CD4-positive, alpha-beta memory T cell (primary cell): ENCODE results near the gene STEAP4. TPM values are rescaled to one million over a fixed set of nuclear protein-coding genes. Genes with fewer than 3 reads are reported as not detected.

Experiments
- CTCF ChIA-PET: fragments of 350-600 bp; sonication (Branson Sonifier 250); formaldehyde crosslinking; loops from one replicate; lab custom pipeline; 2021; ENCODE audit warnings: inconsistent platforms; ENCODE audit not compliant: partially characterized antibody; lab: Charles Lee
- POLR2A ChIA-PET: fragments of 350-600 bp; sonication (Branson Sonifier 250); formaldehyde crosslinking; loops from one replicate; lab custom pipeline; 2021; ENCODE audit not compliant: partially characterized antibody; lab: Charles Lee
- DNase-seq, 5 donors: peaks; one replicate each; pipeline versions ENCODE4 v3.0.0 to v3.0.0-alpha.2; 2020 to 2022; ENCODE audit warnings: mixed read lengths in 1 of 5
- H3K27ac ChIP-seq: one replicate; pipeline ENCODE4 v1.7.0; 2013; ENCODE audit warnings: low read depth, low read length
- H3K27me3 ChIP-seq: 2 replicates; pipeline ENCODE4 v1.7.0; 2013; ENCODE audit warnings: mild to moderate bottlenecking, low read length, moderate library complexity; ENCODE audit not compliant: insufficient read depth
- H3K36me3 ChIP-seq: 2 replicates; pipeline ENCODE4 v1.7.0; 2013; ENCODE audit warnings: mild to moderate bottlenecking, low read length, moderate library complexity; ENCODE audit not compliant: insufficient read depth
- H3K4me1 ChIP-seq: 2 replicates; pipeline ENCODE4 v1.7.0; 2013; ENCODE audit warnings: mild to moderate bottlenecking, low read length, moderate library complexity; ENCODE audit not compliant: insufficient read depth
- H3K4me3 ChIP-seq, 2 donors: one replicate each; pipeline ENCODE4 v1.7.0; 2013; ENCODE audit warnings: low read length in 2 of 2, mild to moderate bottlenecking in 1 of 2
- H3K9me3 ChIP-seq, 2 donors: one replicate each; pipeline ENCODE4 v1.7.0; 2013; ENCODE audit warnings: low read length in 2 of 2, control low read depth in 1 of 2; ENCODE audit not compliant: control insufficient read depth in 1 of 2
- H3K27ac Mint-ChIP-seq, 7 donors: one replicate each; pipeline ENCODE4 v1.8.0; 2020 to 2021; ENCODE audit warnings: mixed read lengths in 7 of 7, mild to moderate bottlenecking in 6 of 7, inconsistent platforms in 3 of 7, moderate library complexity in 3 of 7
- H3K27me3 Mint-ChIP-seq, 2 donors: one replicate each; pipeline ENCODE4 v1.8.0; 2020 to 2021; ENCODE audit warnings: mixed read lengths in 2 of 2
- H3K36me3 Mint-ChIP-seq, 2 donors: one replicate each; pipeline ENCODE4 v1.8.0; 2020 to 2021; ENCODE audit warnings: mixed read lengths in 2 of 2, inconsistent platforms in 1 of 2, mild to moderate bottlenecking in 1 of 2
- H3K4me1 Mint-ChIP-seq, 4 donors: one replicate each; pipeline ENCODE4 v1.8.0; 2020 to 2021; ENCODE audit warnings: mixed read lengths in 4 of 4, mild to moderate bottlenecking in 1 of 4
- H3K4me3 Mint-ChIP-seq, 8 donors: one replicate each; pipeline ENCODE4 v1.8.0; 2020 to 2021; ENCODE audit warnings: mixed read lengths in 8 of 8, mild to moderate bottlenecking in 7 of 8, moderate library complexity in 6 of 8, inconsistent platforms in 3 of 8
- H3K9me3 Mint-ChIP-seq, 8 donors: one replicate each; pipeline ENCODE4 v1.8.0; 2020 to 2021; ENCODE audit warnings: mixed read lengths in 8 of 8, mild to moderate bottlenecking in 5 of 8, inconsistent platforms in 3 of 8, moderate library complexity in 1 of 8
- intact Hi-C: fragments of 100-400 bp; cut with micrococcal nuclease; formaldehyde crosslinking; loops from one replicate; pipeline ENCODE4 v1.15.1; 2023
- polyA plus RNA-seq, 2 donors: library from polyadenylated mRNA; unstranded; fragments of 300-500 nt; fragmentation: Illumina TruSeq; gene quantifications; one replicate each; pipeline ENCODE4 v1.2.3, GENCODE V29; 2021
- total RNA-seq, 2 experiments: library from RNA; stranded (reverse); gene quantifications; one replicate each; pipeline ENCODE4 v1.2.3, GENCODE V29; 2021

Gene STEAP4
- total and polyA plus RNA-seq, 4 experiments from 2014 or later, result not detected

GRCh38 chr7:88224601-88225275, 82.0 kb downstream of the STEAP4 start:
- ChIA-PET POLR2A (no interaction called here), CTCF (no interaction called here)
- Histone ChIP-seq H3K27me3 (peaks cover 6% of the 10 kb centered on the region), H3K4me3 (no peak overlapping the region), H3K36me3 (no peaks in the 10 kb centered on the region), H3K4me1 (peaks cover 9% of the 10 kb centered on the region), H3K27ac (no peak overlapping the region), H3K9me3 (no peaks in the 10 kb centered on the region)
- H3K4me3 Mint-ChIP-seq, result no peak overlapping the region
- intact Hi-C loops, result loop anchor here (10.0 kb wide), 1 partner anchor 880 kb away; the partner anchor contains the start of gene CROT
- H3K27me3 Mint-ChIP-seq, result peaks cover 4 to 12% of the 10 kb centered on the region in 2 donors
- H3K4me1 Mint-ChIP-seq, result peaks cover 7 to 15% (median 10%) of the 10 kb centered on the region in 4 donors
- H3K36me3 Mint-ChIP-seq, result peaks cover 0 to 6% of the 10 kb centered on the region in 2 donors
- peaks cover 0 to 14% (median 9%) of the 10 kb centered on the region in 8 donors for H3K9me3 Mint-ChIP-seq
- no peak for DNase-seq
- H3K27ac Mint-ChIP-seq, result no peak overlapping the region

GRCh38 chr7:88223265-88223664, 83.4 kb downstream of the STEAP4 start:
- H3K9me3 Mint-ChIP-seq, result peaks cover 0 to 3% (median 1%) of the 10 kb centered on the region in 8 donors
- intact Hi-C loops, result loop anchor here (10.0 kb wide), 1 partner anchor 878 kb away; the partner anchor contains the start of gene CROT
- DNase-seq, result no peak
- Histone ChIP-seq H3K4me1 (peaks cover 12% of the 10 kb centered on the region), H3K36me3 (no peaks in the 10 kb centered on the region), H3K27ac (no peak overlapping the region), H3K27me3 (peaks cover 6% of the 10 kb centered on the region), H3K4me3 (no peak overlapping the region), H3K9me3 (no peaks in the 10 kb centered on the region)
- ChIA-PET POLR2A (no interaction called here), CTCF (no interaction called here)
- no peak overlapping the region for H3K27ac Mint-ChIP-seq
- peaks cover 13 to 27% (median 17%) of the 10 kb centered on the region in 4 donors for H3K4me1 Mint-ChIP-seq
- peaks cover 0 to 12% of the 10 kb centered on the region in 2 donors for H3K36me3 Mint-ChIP-seq
- H3K4me3 Mint-ChIP-seq, result no peak overlapping the region
- peaks cover 2 to 9% of the 10 kb centered on the region in 2 donors for H3K27me3 Mint-ChIP-seq

Other genes starting within 250 kb of the STEAP4 start
- gene SRI, start 86.9 kb downstream of the STEAP4 start, total RNA-seq, result 10 to 100 TPM; 76.1 to 80.0 TPM
- gene SRI, start 86.9 kb downstream of the STEAP4 start, polyA plus RNA-seq, result 100 to 1,000 TPM; 277 to 353 TPM